ENCODE results near the gene STOML2. TPM values are rescaled to one million over a fixed set of nuclear protein-coding genes. Genes with fewer than 3 reads are reported as not detected.
"Not testable (repeated sequence)": the region's sequence is repeated elsewhere in the genome, so short reads cannot be mapped to it uniquely, and the experiment has no call there.

Gene STOML2
- total and polyA plus RNA-seq, 9 of the 15 experiments (the other 6 are each of a cell fraction or from before 2014, with no cell fraction given) = 110 to 220 (median 174) TPM

- POLR2A ChIA-PET; H3K27me3 ChIP-seq (ENCODE audit: control insufficient read depth in 2 of 2, insufficient read depth in 2 of 2, low read length in 2 of 2); BruUV-seq (replicated peaks); H3K36me3 ChIP-seq (ENCODE audit: control insufficient read depth, insufficient read depth, low read length); DNase-seq (ENCODE audit: extremely low read depth in 1 of 4, low spot score in 3 of 4); CTCF ChIA-PET (ENCODE audit: low intra/inter-chr PET ratio); in situ Hi-C loops (cut with MboI); H3K4me1 ChIP-seq (replicated peaks in 1 of 2; ENCODE audit: control insufficient read depth in 2 of 2, insufficient read depth in 2 of 2, low read length in 2 of 2); H3K4me3 ChIP-seq; H3K9me3 ChIP-seq (replicated peaks; ENCODE audit: control insufficient read depth, insufficient read depth, low read depth, low read length); intact Hi-C loops (cut with micrococcal nuclease); FAIRE-seq; H3K79me2 ChIP-seq (ENCODE audit: control insufficient read depth, insufficient read depth, low read length); ATAC-seq; H4K20me1 ChIP-seq (replicated peaks; ENCODE audit: control insufficient read depth, insufficient read depth, low read length); H3K27ac ChIP-seq (ENCODE audit: extremely low read depth, low read depth, low read length); H3K9me1 ChIP-seq (ENCODE audit: control insufficient read depth, insufficient read depth, low read length); H3K9ac ChIP-seq (ENCODE audit: insufficient read depth in 1 of 2, low read depth in 2 of 2, low read length in 2 of 2); H2AFZ ChIP-seq (ENCODE audit: low read depth, low read length); H3K4me2 ChIP-seq (ENCODE audit: insufficient read depth, low read length): not testable (repeated sequence)
- 2% methylated on average over 4 of the region's 5 CpGs for WGBS (ENCODE audit: insufficient coverage, low coverage, missing lambda C conversion rate)
- peak; percentile 77; the same call in 1 of the 2 replicates for TF ChIP-seq ZNF274 (IDR thresholded peaks at IDR 0.05; ENCODE audit: borderline replicate concordance, low read depth, low read length)
Measured at GRCh38 chr9:35147941-35148563, 45.1 kb upstream of the STOML2 start.

DNA sequence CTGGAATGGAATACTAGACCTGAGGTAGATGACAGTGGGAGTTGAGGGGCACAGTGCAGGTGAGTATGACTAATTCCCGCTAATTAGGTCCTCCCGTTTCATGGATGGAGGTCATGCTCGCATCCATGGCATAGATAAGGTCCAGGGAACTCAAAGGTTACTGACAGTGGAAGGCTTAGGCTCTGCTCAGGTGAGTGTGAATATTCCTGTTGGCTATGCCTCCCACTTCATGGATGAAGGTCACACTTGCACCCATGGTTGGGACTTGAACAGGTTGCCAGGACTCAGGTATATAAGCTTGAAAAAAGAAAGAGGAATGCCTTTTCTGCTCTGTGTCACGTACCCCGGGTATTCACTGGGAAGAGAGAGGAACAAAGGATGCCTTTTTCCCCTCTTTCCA lies 39.1 kb upstream of the STOML2 start:
- CTCF ChIA-PET (ENCODE audit: low intra/inter-chr PET ratio) = no interaction called here
- DNase-seq (ENCODE audit: extremely low read depth in 1 of 4, low spot score in 3 of 4) (no peak), ATAC-seq (no peak), FAIRE-seq (no peak)
- Histone ChIP-seq H4K20me1 (replicated peaks; ENCODE audit: control insufficient read depth, insufficient read depth, low read length) (no peaks in the 10 kb centered on the region), H3K27me3 (ENCODE audit: control insufficient read depth in 2 of 2, insufficient read depth in 2 of 2, low read length in 2 of 2) (no peaks in the 10 kb centered on the region), H3K9ac (ENCODE audit: insufficient read depth in 1 of 2, low read depth in 2 of 2, low read length in 2 of 2) (no peak overlapping the region), H3K4me3 (no peak overlapping the region), H3K36me3 (ENCODE audit: control insufficient read depth, insufficient read depth, low read length) (no peaks in the 10 kb centered on the region), H3K79me2 (ENCODE audit: control insufficient read depth, insufficient read depth, low read length) (no peaks in the 10 kb centered on the region), H3K9me3 (replicated peaks; ENCODE audit: control insufficient read depth, insufficient read depth, low read depth, low read length) (peaks cover 7% of the 10 kb centered on the region), H3K4me2 (ENCODE audit: insufficient read depth, low read length) (no peak overlapping the region), H3K4me1 (replicated peaks in 1 of 2; ENCODE audit: control insufficient read depth in 2 of 2, insufficient read depth in 2 of 2, low read length in 2 of 2) (peaks cover 0 to 8% of the 10 kb centered on the region in 2 experiments; a peak in 2 of 5 replicates), H3K9me1 (ENCODE audit: control insufficient read depth, insufficient read depth, low read length) (no peaks in the 10 kb centered on the region), H3K27ac (ENCODE audit: extremely low read depth, low read depth, low read length) (no peak overlapping the region), H2AFZ (ENCODE audit: low read depth, low read length) (no peak overlapping the region)
- in situ Hi-C loops (cut with MboI) (no loop called here), intact Hi-C loops (cut with micrococcal nuclease) (no loop called here)
- TF ChIP-seq CBX3 (IDR thresholded peaks at IDR 0.05; ENCODE audit: borderline replicate concordance in 1 of 2, low read length in 2 of 2) (peak; percentile 66 to 88), ZNF174 (CRISPR knock-in tag; IDR thresholded peaks at IDR 0.05) (no peak), ZNF583 (CRISPR knock-in tag; IDR thresholded peaks at IDR 0.05) (no peak), CBX5 (IDR thresholded peaks at IDR 0.05; ENCODE audit: borderline replicate concordance, low read depth) (peak; percentile 89), TRIM28 (IDR thresholded peaks at IDR 0.05) (peak; percentile 89), TRIM24 (IDR thresholded peaks at IDR 0.05) (0 out of 4 replicates have a peak, but pooled peaks of 1 of the 2 experiments have one; percentile 31), ZNF280B (CRISPR knock-in tag; IDR thresholded peaks at IDR 0.05) (0 out of 2 replicates have a peak, but pooled peaks have one; percentile 18), SAFB2 (IDR thresholded peaks at IDR 0.05; ENCODE audit: borderline replicate concordance, low read depth, low read length, severe bottlenecking) (no peak), CBX1 (IDR thresholded peaks at IDR 0.05; ENCODE audit: low read depth) (peak; percentile 78; the same call in 1 of the 2 replicates)
- 3% methylated on average over 4 of the region's 5 CpGs for WGBS (ENCODE audit: insufficient coverage, low coverage, missing lambda C conversion rate)
- POLR2A ChIA-PET = no interaction called here
- BruUV-seq (replicated peaks) = no TSS peak
